WI38 (cell line): ENCODE results near the gene NAIF1.

Experiments used
- H3K4me3 ChIP-seq: 2 replicates; pipeline ENCODE4 v1.5.1; 2011; ENCODE audit warnings: low read depth, mild to moderate bottlenecking, control low read depth, low read length
- CTCF ChIP-seq: IDR thresholded peaks from 2 replicates; pipeline ENCODE4 v1.5.1; 2012; ENCODE audit warnings: low read depth, mild to moderate bottlenecking, control low read depth, low read length

NAIF1 gene

GRCh38 chr9:128109050-128109709, 42.1 kb upstream of the NAIF1 start:
- no peak for TF ChIP-seq CTCF
- no peak overlapping the region for H3K4me3 ChIP-seq

GRCh38 chr9:128108269-128109049, 41.3 kb upstream of the NAIF1 start:
- TF ChIP-seq CTCF = no peak
- no peak overlapping the region for H3K4me3 ChIP-seq

- no peak for TF ChIP-seq CTCF
- no peak overlapping the region for H3K4me3 ChIP-seq
Observed at GRCh38 chr9:128107468-128108268, 40.5 kb upstream of the NAIF1 start.

- no peak overlapping the region for H3K4me3 ChIP-seq
- no peak for TF ChIP-seq CTCF
Observed at GRCh38 chr9:128106940-128107467, 39.9 kb upstream of the NAIF1 start.

GRCh38 chr9:128106181-128106939, 39.2 kb upstream of the NAIF1 start:
- H3K4me3 ChIP-seq = no peak overlapping the region
- no peak for TF ChIP-seq CTCF

- TF ChIP-seq CTCF = no peak
- H3K4me3 ChIP-seq = no peak overlapping the region
Observed at GRCh38 chr9:128105538-128106175, 38.5 kb upstream of the NAIF1 start.
